Sigmoid colon (tissue), 7 donors: ENCODE data around the gene OR6M1. TPM values are rescaled to one million over a fixed set of nuclear protein-coding genes. Genes with fewer than 3 reads are reported as not detected.

Experiments
- DNase-seq: peaks from one replicate; pipeline ENCODE4 v3.0.0-alpha.2; 2019
- H3K27ac ChIP-seq, 4 donors: fragments of 200-600 bp; sonication (generic); one replicate each; pipeline ENCODE4 v1.5.1; 2016 to 2019; ENCODE audit warnings: mild to moderate bottlenecking in 1 of 4
- H3K27me3 ChIP-seq, 3 donors: fragments of 200-600 bp; sonication (generic); one replicate each; pipeline ENCODE4 v1.5.1; 2019; ENCODE audit warnings: mild to moderate bottlenecking in 1 of 3
- H3K36me3 ChIP-seq, 4 donors: fragments of 200-600 bp; sonication (generic); one replicate each; pipeline ENCODE4 v1.5.1; 2016 to 2019
- H3K4me1 ChIP-seq, 4 donors: fragments of 200-600 bp; sonication (generic); one replicate each; pipeline ENCODE4 v1.5.1; 2017 to 2019
- H3K4me3 ChIP-seq, 4 donors: fragments of 200-600 bp; sonication (generic); one replicate each; pipeline ENCODE4 v1.5.1; 2017 to 2019; ENCODE audit warnings: mild to moderate bottlenecking in 2 of 4, moderate library complexity in 1 of 4
- H3K9me3 ChIP-seq, 4 donors: fragments of 200-600 bp in 3 of 4; sonication (generic) in 3 of 4; one replicate each; pipeline versions ENCODE4 v1.5.1 to v1.6.1; 2013 to 2019
- CTCF ChIP-seq, 4 experiments: fragments of 450-650 bp in 3 of 4; fragments of 200-600 bp in 1 of 4; IDR thresholded peaks; one replicate each; pipeline ENCODE4 v1.5.1; 2016 to 2019; ENCODE audit warnings: antibody characterized with exemption in 4 of 4, mild to moderate bottlenecking in 3 of 4, moderate library complexity in 2 of 4
- EP300 ChIP-seq, 4 donors: sonication (generic); formaldehyde crosslinking; IDR thresholded peaks; one replicate each; pipeline ENCODE4 v1.6.1; 2017; ENCODE audit warnings: antibody characterized with exemption in 4 of 4
- POLR2A ChIP-seq, 2 donors: fragments of 450-650 bp; IDR thresholded peaks; one replicate each; pipeline ENCODE4 v1.6.1; 2016; ENCODE audit warnings: antibody characterized with exemption in 2 of 2, mild to moderate bottlenecking in 2 of 2, moderate library complexity in 2 of 2
- POLR2AphosphoS5 ChIP-seq, 4 donors: sonication (generic); formaldehyde crosslinking; IDR thresholded peaks; one replicate each; pipeline ENCODE4 v1.6.1; 2017; ENCODE audit warnings: antibody characterized with exemption in 4 of 4
- WGBS, 2 donors: extraction: QIAGEN DNeasy Blood & Tissue Kit; methylation state at CpG; one replicate each; pipeline ENCODE4 v1.1.7; 2013; 5-methylcytosine and 5-hydroxymethylcytosine counted together
- intact Hi-C: fragments of 100-400 bp; cut with DNase I; formaldehyde crosslinking; loops from one replicate; pipeline ENCODE4 v1.15.1; 2023
- polyA plus RNA-seq, 3 donors: library from polyadenylated mRNA; stranded (reverse); fragments of 200-250 nt; gene quantifications; one replicate each; pipeline ENCODE4 v1.2.3, GENCODE V29; 2013
- total RNA-seq, 4 donors: library from RNA; depleted of rRNA; stranded (reverse); fragments of >200 nt; gene quantifications; one replicate each; pipeline ENCODE4 v1.1.0, GENCODE V29; 2016
- donor health status: healthy with polysubstance abuse.
- donor health status: Bipolar disorder and iron deficiency.
- donor health status: healthy.

The OR6M1 gene
- total and polyA plus RNA-seq, 7 donors, result not detected

GRCh38 chr11:123839131-123839530, 33.0 kb upstream of the OR6M1 start:
- H3K9me3 ChIP-seq, result peaks cover 0 to 2% (median 0%) of the 10 kb centered on the region in 4 donors
- H3K27ac ChIP-seq, result no peak overlapping the region
- no peaks in the 10 kb centered on the region for H3K36me3 ChIP-seq
- 89 to 90% methylated on average over 5 of the region's 5 CpGs for WGBS, 2 donors
- no peak overlapping the region for H3K4me3 ChIP-seq
- intact Hi-C loops, result no loop called here
- no peaks in the 10 kb centered on the region for H3K4me1 ChIP-seq
- no peak for TF ChIP-seq CTCF (IDR thresholded peaks at IDR 0.05)
- TF ChIP-seq POLR2AphosphoS5 (IDR thresholded peaks at IDR 0.05), result no peak
- no peak for TF ChIP-seq POLR2A (IDR thresholded peaks at IDR 0.05)
- no peak for TF ChIP-seq EP300 (IDR thresholded peaks at IDR 0.05)
- H3K27me3 ChIP-seq, result no peaks in the 10 kb centered on the region
- no peak for DNase-seq

GRCh38 chr11:123838659-123839058, 32.5 kb upstream of the OR6M1 start:
- no peaks in the 10 kb centered on the region for H3K4me1 ChIP-seq
- 67 to 74% methylated on average over 1 of the region's 1 CpG for WGBS, 2 donors
- intact Hi-C loops, result no loop called here

GRCh38 chr11:123838199-123838598, 32.0 kb upstream of the OR6M1 start:
- no peak for TF ChIP-seq CTCF (IDR thresholded peaks at IDR 0.05)
- TF ChIP-seq POLR2A (IDR thresholded peaks at IDR 0.05), result no peak
- no peak for TF ChIP-seq EP300 (IDR thresholded peaks at IDR 0.05)
- TF ChIP-seq POLR2AphosphoS5 (IDR thresholded peaks at IDR 0.05), result no peak
- intact Hi-C loops, result no loop called here
- Histone ChIP-seq H3K27me3 (no peaks in the 10 kb centered on the region), H3K4me3 (no peak overlapping the region), H3K4me1 (no peaks in the 10 kb centered on the region), H3K36me3 (no peaks in the 10 kb centered on the region), H3K27ac (no peak overlapping the region), H3K9me3 (peaks cover 0 to 2% (median 0%) of the 10 kb centered on the region in 4 donors)
- WGBS, 2 donors, result 64 to 65% methylated on average over 3 of the region's 3 CpGs
- no peak for DNase-seq

More at GRCh38 chr11:123838659-123839058, 32.5 kb upstream of the OR6M1 start:
- peaks cover 0 to 2% (median 0%) of the 10 kb centered on the region in 4 donors for H3K9me3 ChIP-seq
- H3K36me3 ChIP-seq, result no peaks in the 10 kb centered on the region
- H3K4me3 ChIP-seq, result no peak overlapping the region
- TF ChIP-seq EP300 (IDR thresholded peaks at IDR 0.05), result no peak
- TF ChIP-seq POLR2A (IDR thresholded peaks at IDR 0.05), result no peak
- TF ChIP-seq CTCF (IDR thresholded peaks at IDR 0.05), result no peak
- no peak for TF ChIP-seq POLR2AphosphoS5 (IDR thresholded peaks at IDR 0.05)
- no peaks in the 10 kb centered on the region for H3K27me3 ChIP-seq
- DNase-seq, result no peak
- no peak overlapping the region for H3K27ac ChIP-seq

- no peaks in the 10 kb centered on the region for H3K9me3 ChIP-seq
- H3K4me1 ChIP-seq, result no peaks in the 10 kb centered on the region
- H3K4me3 ChIP-seq, result no peak overlapping the region
- intact Hi-C loops, result no loop called here
- H3K27me3 ChIP-seq, result no peaks in the 10 kb centered on the region
- H3K36me3 ChIP-seq, result no peaks in the 10 kb centered on the region
- TF ChIP-seq POLR2A (IDR thresholded peaks at IDR 0.05) (no peak), EP300 (IDR thresholded peaks at IDR 0.05) (no peak), CTCF (IDR thresholded peaks at IDR 0.05) (no peak), POLR2AphosphoS5 (IDR thresholded peaks at IDR 0.05) (no peak)
- no peak for DNase-seq
- H3K27ac ChIP-seq, result no peak overlapping the region
- 86 to 95% methylated on average over 2 of the region's 2 CpGs for WGBS, 2 donors
Observed at GRCh38 chr11:123833095-123833494, 26.9 kb upstream of the OR6M1 start.

GRCh38 chr11:123829745-123830144, 23.6 kb upstream of the OR6M1 start:
- no peak for TF ChIP-seq EP300 (IDR thresholded peaks at IDR 0.05)
- TF ChIP-seq POLR2AphosphoS5 (IDR thresholded peaks at IDR 0.05), result no peak
- no peak for TF ChIP-seq POLR2A (IDR thresholded peaks at IDR 0.05)
- TF ChIP-seq CTCF (IDR thresholded peaks at IDR 0.05), result no peak
- no peak overlapping the region for H3K27ac ChIP-seq
- no peak overlapping the region for H3K4me3 ChIP-seq
- H3K36me3 ChIP-seq, result no peaks in the 10 kb centered on the region
- H3K9me3 ChIP-seq, result no peaks in the 10 kb centered on the region
- H3K4me1 ChIP-seq, result no peaks in the 10 kb centered on the region
- H3K27me3 ChIP-seq, result no peaks in the 10 kb centered on the region
- DNase-seq, result no peak
- 90 to 91% methylated on average over 7 of the region's 7 CpGs for WGBS, 2 donors
- intact Hi-C loops, result no loop called here
